GM12878 (cell line): ENCODE measurements around the gene OR2B2. TPM values are rescaled to one million over a fixed set of nuclear protein-coding genes. Genes with fewer than 3 reads are reported as not detected.
A peak's percentile ranks its signal among the peaks of the same experiment; 100 is the strongest.

Experiments
- ASH2L ChIP-seq: fragments of 300-600, 200-600 bp; sonication (generic); IDR thresholded peaks from 2 replicates; pipeline ENCODE4 v1.6.1; 2017; ENCODE audit warnings: low read depth, mild to moderate bottlenecking, borderline replicate concordance
- ATF3 ChIP-seq: IDR thresholded peaks from 2 replicates; pipeline ENCODE4 v1.6.1; 2011; ENCODE audit warnings: low read depth, mild to moderate bottlenecking, low read length, moderate library complexity, borderline replicate concordance; ENCODE audit errors: extremely low read depth
- CBX3 ChIP-seq: fragments of 200-600 bp; sonication (generic); IDR thresholded peaks from 2 replicates; pipeline ENCODE4 v1.6.1; 2016; ENCODE audit warnings: low read depth, borderline replicate concordance
- CHD1 ChIP-seq: IDR thresholded peaks from 2 replicates; pipeline ENCODE4 v1.6.1; 2012; ENCODE audit warnings: low read depth, low read length, improper control_type of control experiment
- CUX1 ChIP-seq: IDR thresholded peaks from 2 replicates; pipeline ENCODE4 v1.6.1; 2012; ENCODE audit warnings: improper control_type of control experiment, low read depth, low read length; ENCODE audit not compliant: insufficient replicate concordance
- ELK1 ChIP-seq: IDR thresholded peaks from 2 replicates; pipeline ENCODE4 v1.6.1; 2012; ENCODE audit warnings: low read depth, low read length, improper control_type of control experiment
- ETV6 ChIP-seq, 2 experiments: fragments of 450-650 bp in 1 of 2; IDR thresholded peaks in 1 of 2; conservative IDR thresholded peaks in 1 of 2; 2 replicates each; pipeline ENCODE4 v1.6.1; 2014; ENCODE audit warnings: antibody characterized with exemption in 1 of 2, borderline replicate concordance in 1 of 2, low read depth in 1 of 2, mild to moderate bottlenecking in 1 of 2, moderate library complexity in 1 of 2
- EZH2 ChIP-seq: IDR thresholded peaks from 2 replicates; pipeline ENCODE4 v1.6.1; 2012; ENCODE audit warnings: low read depth, mild to moderate bottlenecking, control low read depth, inconsistent platforms, low read length, borderline replicate concordance; ENCODE audit not compliant: control insufficient read depth
- FOXM1 ChIP-seq: IDR thresholded peaks from 2 replicates; pipeline ENCODE4 v1.6.1; 2012; ENCODE audit warnings: low read depth, mild to moderate bottlenecking, inconsistent platforms, low read length, moderate library complexity
- IRF3 ChIP-seq: fragments of 450-650 bp; IDR thresholded peaks from 2 replicates; pipeline ENCODE4 v1.6.1; 2014; ENCODE audit warnings: mild to moderate bottlenecking
- NFXL1 ChIP-seq: fragments of 450-650 bp; IDR thresholded peaks from 2 replicates; pipeline ENCODE4 v1.6.1; 2017; ENCODE audit warnings: antibody characterized with exemption, mild to moderate bottlenecking, borderline replicate concordance
- POLR2A ChIP-seq: IDR thresholded peaks from 2 replicates; pipeline ENCODE4 v1.6.1; 2011; ENCODE audit warnings: low read depth, mild to moderate bottlenecking, low read length
- RAD21 ChIP-seq: IDR thresholded peaks from 2 replicates; pipeline ENCODE4 v1.6.1; 2011; ENCODE audit warnings: mild to moderate bottlenecking, low read depth, low read length, moderate library complexity; ENCODE audit not compliant: insufficient read depth
- RFX5 ChIP-seq: IDR thresholded peaks from 2 replicates; pipeline ENCODE4 v1.6.1; 2011; ENCODE audit warnings: low read depth, low read length, improper control_type of control experiment
- SIX5 ChIP-seq: IDR thresholded peaks from 2 replicates; pipeline ENCODE4 v1.6.1; 2011; ENCODE audit warnings: mild to moderate bottlenecking, low read depth, low read length, moderate library complexity; ENCODE audit not compliant: severe bottlenecking
- SREBF2 ChIP-seq: IDR thresholded peaks from 2 replicates; pipeline ENCODE4 v1.6.1; 2012; ENCODE audit warnings: mild to moderate bottlenecking, low read length
- ZBED1 ChIP-seq: IDR thresholded peaks from 2 replicates; pipeline ENCODE4 v1.6.1; 2016; ENCODE audit warnings: borderline replicate concordance
- ZBTB33 ChIP-seq: fragments of 450-650 bp; IDR thresholded peaks from 2 replicates; pipeline ENCODE4 v1.6.1; 2017; ENCODE audit warnings: mild to moderate bottlenecking
- ZNF207 ChIP-seq: fragments of 450-650 bp; IDR thresholded peaks from 2 replicates; pipeline ENCODE4 v1.6.1; 2014; ENCODE audit warnings: antibody characterized with exemption, mild to moderate bottlenecking, borderline replicate concordance
- polyA plus RNA-seq, 11 experiments: library from polyadenylated mRNA; depleted of rRNA in 4 of 11; unstranded in 6 of 11; stranded (reverse) in 5 of 11; fragments of >200 nt; fragmentation: Nextera tagmentation in 4 of 11; fragmentation: Illumina TruSeq in 1 of 11; extraction: Ambion mirVana in 4 of 11; extraction: Trizol in 1 of 11; gene quantifications; 1 replicate in 1 of 11; 2 replicates in 10 of 11; pipeline versions ENCODE4 v1.2.1 to v1.2.3, GENCODE V29; 2011 to 2016; ENCODE audit warnings: inconsistent platforms in 2 of 11, missing spikeins in 2 of 11, low read depth in 1 of 11
- total RNA-seq, 4 experiments: library from RNA; depleted of rRNA in 3 of 4; stranded (reverse); fragments of >200 nt in 3 of 4; fragmentation: Illumina TruSeq in 1 of 4; extraction: Trizol in 1 of 4; gene quantifications; 2 replicates each; pipeline versions ENCODE4 v1.2.1 to v1.2.3, GENCODE V29; 2013 to 2021

Gene OR2B2
- total and polyA plus RNA-seq, 10 of the 15 experiments (the other 5 are each of a cell fraction or from before 2014, with no cell fraction given), result not detected

- no peak for TF ChIP-seq RAD21
- no peak for TF ChIP-seq ASH2L
- no peak for TF ChIP-seq CUX1
- TF ChIP-seq CBX3, result no peak
- TF ChIP-seq RFX5, result no peak
- TF ChIP-seq NFXL1, result peak; percentile 96
- TF ChIP-seq ZBTB33, result no peak; the same call in 1 of the 2 replicates
- peak; percentile 98 for TF ChIP-seq ZBED1
- no peak for TF ChIP-seq ZNF207
- peak; percentile 40; the same call in 1 of the 2 replicates for TF ChIP-seq FOXM1
- TF ChIP-seq ATF3, result no peak
- no peak for TF ChIP-seq EZH2
- peak; percentile 56; the same call in 1 of the 2 replicates for TF ChIP-seq ELK1
- peak; percentile 93 for TF ChIP-seq POLR2A
- TF ChIP-seq ETV6 (conservative IDR thresholded peaks at IDR 0.05 in 1 of 2, IDR thresholded peaks at IDR 0.05 in 1 of 2; ENCODE audit: borderline replicate concordance in 1 of 2, low read depth in 1 of 2), result no peak
- TF ChIP-seq SIX5, result no peak
- no peak for TF ChIP-seq IRF3
- TF ChIP-seq SREBF2, result no peak
- TF ChIP-seq CHD1, result peak; percentile 89; the same call in 1 of the 2 replicates
Observed at GRCh38 chr6:27890445-27891319, 21.5 kb downstream of the OR2B2 start (continued).
